Gastrocnemius medialis (tissue), 4 donors: ENCODE measurements around the gene CEP295NL. TPM values are rescaled to one million over a fixed set of nuclear protein-coding genes. Genes with fewer than 3 reads are reported as not detected.

Source experiments
- ATAC-seq, 2 donors: fragments of 150-250 bp; one replicate each; pipeline ENCODE4 v1.9.1; 2016
- DNase-seq, 2 donors: peaks; one replicate each; pipeline ENCODE4 v3.0.0-alpha.2; 2019
- H3K27ac ChIP-seq, 4 donors: fragments of 200-600 bp; sonication (generic); 1 replicate in 1 of 4; 2 replicates in 3 of 4; pipeline ENCODE4 v1.5.1; 2016 to 2018; ENCODE audit warnings: mild to moderate bottlenecking in 2 of 4, moderate library complexity in 1 of 4
- H3K27me3 ChIP-seq, 3 donors: fragments of 200-600 bp; sonication (generic) in 2 of 3; 1 replicate in 1 of 3; 2 replicates in 2 of 3; pipeline versions ENCODE4 v1.5.1 to v1.6.0; 2016 to 2019; ENCODE audit warnings: mild to moderate bottlenecking in 1 of 3, moderate library complexity in 1 of 3
- H3K36me3 ChIP-seq, 2 donors: fragments of 200-600 bp; sonication (generic) in 1 of 2; one replicate each; pipeline ENCODE4 v1.5.1; 2017 to 2018
- H3K4me1 ChIP-seq, 2 donors: fragments of 200-600 bp; sonication (generic) in 1 of 2; one replicate each; pipeline ENCODE4 v1.5.1; 2016 to 2017; ENCODE audit warnings: mild to moderate bottlenecking in 2 of 2
- H3K4me3 ChIP-seq, 4 donors: fragments of 200-600 bp; sonication (generic) in 3 of 4; 1 replicate in 1 of 4; 2 replicates in 3 of 4; pipeline ENCODE4 v1.5.1; 2016 to 2019; ENCODE audit warnings: mild to moderate bottlenecking in 2 of 4
- H3K9me3 ChIP-seq, 3 donors: fragments of 200-600 bp; sonication (generic) in 2 of 3; 1 replicate in 1 of 3; 2 replicates in 2 of 3; pipeline ENCODE4 v1.5.1; 2016 to 2019
- CTCF ChIP-seq, 5 experiments: fragments of 450-650 bp in 3 of 5; fragments of 200-600 bp in 2 of 5; sonication (generic) in 2 of 5; IDR thresholded peaks in 4 of 5; conservative IDR thresholded peaks in 1 of 5; 1 replicate in 4 of 5; 2 replicates in 1 of 5; pipeline ENCODE4 v1.5.1; 2016 to 2019; ENCODE audit warnings: antibody characterized with exemption in 5 of 5, mild to moderate bottlenecking in 3 of 5, moderate library complexity in 3 of 5
- POLR2A ChIP-seq, 2 donors: fragments of 450-650 bp; IDR thresholded peaks; one replicate each; pipeline ENCODE4 v1.6.1; 2017; ENCODE audit warnings: antibody characterized with exemption in 2 of 2, mild to moderate bottlenecking in 2 of 2, moderate library complexity in 2 of 2
- in situ Hi-C, 4 donors: fragments of 200-750 bp; cut with MboI; loops; one replicate each; pipeline versions ENCODE4 v1.15.0 to v1.8.0; 2017; ENCODE audit warnings: low sequenced_read_pairs in 4 of 4
- intact Hi-C: fragments of 100-400 bp; cut with DNase I; formaldehyde crosslinking; loops from one replicate; pipeline ENCODE4 v1.15.1; 2023; ENCODE audit warnings: low total_unique reads
- total RNA-seq, 4 donors: library from RNA; depleted of rRNA; stranded (reverse); fragments of >200 nt; gene quantifications; one replicate each; pipeline versions ENCODE4 v1.1.0 to v1.2.3, GENCODE V29; 2016

CEP295NL gene
- total RNA-seq, 4 donors from 2014 or later: 0.16 TPM; not detected in 3

- TF ChIP-seq POLR2A (IDR thresholded peaks at IDR 0.05): no peak
- TF ChIP-seq CTCF (IDR thresholded peaks at IDR 0.05 in 4 of 5, conservative IDR thresholded peaks at IDR 0.05 in 1 of 5): no peak
Observed at GRCh38 chr17:78901806-78902205, 1.2 kb downstream of the CEP295NL start.

DNA sequence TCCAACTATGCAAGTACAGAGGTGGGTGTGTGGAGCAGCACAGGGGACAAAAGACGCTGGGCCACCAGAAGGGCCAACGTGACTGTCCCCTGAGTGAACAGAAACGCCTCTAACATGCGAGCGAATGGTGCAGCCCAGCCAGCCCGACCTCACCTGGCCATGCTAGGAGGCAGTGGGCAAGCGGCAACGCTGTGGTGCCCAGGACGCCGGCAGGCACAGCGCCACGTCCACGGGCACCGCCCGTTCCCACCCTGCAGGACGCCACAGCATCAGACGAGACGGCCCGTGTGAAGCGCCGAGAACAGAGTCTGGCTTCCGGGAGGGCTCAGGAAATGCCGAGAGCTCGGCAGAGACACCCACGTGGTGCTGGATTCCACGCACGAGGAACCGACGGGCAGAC lies 2.2 kb downstream of the CEP295NL start:
- Histone ChIP-seq H3K4me3 (no peak overlapping the region), H3K9me3 (no peaks in the 10 kb centered on the region), H3K27ac (no peak overlapping the region), H3K27me3 (no peaks in the 10 kb centered on the region), H3K4me1 (peaks cover 32% of the 10 kb centered on the region in 2 donors), H3K36me3 (no peaks in the 10 kb centered on the region)
- DNase-seq (no peak), ATAC-seq (no peak)
- in situ Hi-C loops (no loop called here), intact Hi-C loops (no loop called here)
- TF ChIP-seq CTCF (IDR thresholded peaks at IDR 0.05 in 4 of 5, conservative IDR thresholded peaks at IDR 0.05 in 1 of 5): no peak
- no peak for TF ChIP-seq POLR2A (IDR thresholded peaks at IDR 0.05)

More at GRCh38 chr17:78901806-78902205, 1.2 kb downstream of the CEP295NL start:
- Histone ChIP-seq H3K36me3 (no peaks in the 10 kb centered on the region), H3K27ac (no peak overlapping the region), H3K4me1 (peaks cover 22 to 23% of the 10 kb centered on the region in 2 donors), H3K27me3 (no peaks in the 10 kb centered on the region), H3K9me3 (no peaks in the 10 kb centered on the region), H3K4me3 (no peak overlapping the region)
- intact Hi-C loops (no loop called here), in situ Hi-C loops (no loop called here)
- DNase-seq (no peak), ATAC-seq (no peak)

- ATAC-seq (no peak), DNase-seq (no peak)
- Histone ChIP-seq H3K36me3 (no peaks in the 10 kb centered on the region), H3K27ac (no peak overlapping the region), H3K4me1 (peaks cover 38 to 42% of the 10 kb centered on the region in 2 donors), H3K27me3 (no peaks in the 10 kb centered on the region), H3K4me3 (no peak overlapping the region), H3K9me3 (no peaks in the 10 kb centered on the region)
- in situ Hi-C loops (no loop called here), intact Hi-C loops (no loop called here)
- TF ChIP-seq CTCF (IDR thresholded peaks at IDR 0.05 in 4 of 5, conservative IDR thresholded peaks at IDR 0.05 in 1 of 5) (no peak), POLR2A (IDR thresholded peaks at IDR 0.05) (no peak)
Observed at GRCh38 chr17:78899361-78900260, 3.4 kb downstream of the CEP295NL start.

GRCh38 chr17:78898947-78899346 lies 4.1 kb downstream of the CEP295NL start:
- Histone ChIP-seq H3K9me3 (no peaks in the 10 kb centered on the region), H3K36me3 (no peaks in the 10 kb centered on the region), H3K4me3 (no peak overlapping the region), H3K27ac (no peak overlapping the region), H3K27me3 (no peaks in the 10 kb centered on the region), H3K4me1 (peaks cover 42% of the 10 kb centered on the region in 2 donors)
- TF ChIP-seq POLR2A (IDR thresholded peaks at IDR 0.05): no peak
- no peak for TF ChIP-seq CTCF (IDR thresholded peaks at IDR 0.05 in 4 of 5, conservative IDR thresholded peaks at IDR 0.05 in 1 of 5)
- ATAC-seq: no peak
- no peak for DNase-seq
- intact Hi-C loops: no loop called here
- in situ Hi-C loops: no loop called here
